Measurements from ENCODE around the gene TTLL6.

Gene TTLL6

DNA sequence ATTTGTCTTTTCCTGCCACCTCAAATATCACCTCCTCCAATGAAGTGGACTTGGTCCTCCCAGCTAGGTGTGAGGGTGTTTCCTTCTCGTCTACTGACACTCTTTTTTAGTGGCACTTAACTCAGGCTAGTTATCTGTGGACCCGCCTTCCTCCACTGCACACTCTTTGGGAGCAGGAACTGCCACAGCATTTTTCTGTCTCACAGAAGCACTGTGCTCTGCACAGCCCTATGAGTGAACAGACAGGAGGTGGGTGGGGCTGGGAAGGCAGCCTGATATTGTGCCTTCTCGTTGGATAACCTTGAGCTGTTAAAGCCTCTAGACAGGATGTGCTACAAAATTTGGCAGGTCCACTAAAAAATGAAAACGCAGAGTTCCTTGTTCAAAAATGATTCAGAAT is 56.6 kb downstream of the TTLL6 start:
- no peak for DNase-seq (ENCODE audit: low read depth)

DNA sequence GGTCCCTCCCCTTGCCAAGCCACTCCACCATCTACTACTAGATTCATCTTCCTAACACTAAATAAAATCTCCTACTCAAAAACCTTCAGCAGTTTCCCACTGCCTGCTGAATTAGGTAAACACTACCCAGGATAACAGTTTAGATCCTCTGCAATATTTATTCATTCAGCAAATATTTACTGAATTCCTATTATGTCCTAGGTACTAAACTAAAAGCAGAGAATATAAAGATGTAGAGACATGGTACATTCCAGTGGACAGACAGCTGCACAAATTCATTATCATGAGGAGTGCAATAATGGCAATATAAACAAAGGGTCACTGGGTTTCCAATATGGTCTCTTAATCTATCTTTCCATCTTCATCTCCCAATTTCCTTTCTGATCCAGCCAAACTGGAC is 57.7 kb downstream of the TTLL6 start:
- no peak for DNase-seq (ENCODE audit: low read depth)

DNA sequence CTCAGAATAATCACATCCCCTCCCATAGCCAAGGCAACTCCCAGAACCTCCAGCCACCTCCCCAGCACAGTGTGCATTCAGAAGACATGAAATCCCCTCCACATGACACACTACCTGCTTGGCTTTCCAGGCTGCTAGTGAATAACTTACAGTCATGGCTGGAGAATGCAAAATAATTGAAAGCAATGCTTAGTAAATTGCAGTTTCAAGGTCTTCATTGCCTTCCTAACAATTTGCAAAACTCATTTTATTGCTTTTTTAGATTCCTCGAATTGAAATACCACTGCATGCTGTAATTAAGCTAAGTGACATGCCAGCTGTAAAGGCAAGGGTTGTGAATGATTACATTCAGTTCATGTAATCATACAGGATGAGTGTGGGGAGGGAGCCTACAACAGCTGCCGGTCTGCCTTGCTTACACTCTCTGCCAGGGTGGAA is 59.5 kb downstream of the TTLL6 start:
- DNase-seq (ENCODE audit: low read depth) = no peak

DNA sequence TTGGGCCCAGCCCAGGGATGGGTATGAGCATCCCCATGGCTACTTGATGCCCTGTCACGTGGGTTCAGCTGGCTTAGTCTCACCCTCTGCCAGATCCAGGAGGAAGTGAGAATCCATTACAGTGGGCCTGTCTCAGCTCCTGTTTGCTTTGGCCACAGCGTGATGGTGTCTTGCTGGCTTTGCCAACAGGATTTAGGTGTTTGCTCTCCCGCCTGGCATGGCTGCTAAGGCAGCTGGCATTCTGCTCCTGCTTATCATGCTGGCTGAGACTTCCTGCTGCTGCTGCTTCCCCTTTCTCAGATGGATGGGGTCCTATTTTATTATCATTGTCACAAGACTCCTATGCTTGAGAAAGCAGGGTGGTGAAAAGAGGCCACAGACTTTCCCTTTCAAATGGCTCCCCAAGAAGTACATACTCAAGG is 60.2 kb downstream of the TTLL6 start:
- DNase-seq (ENCODE audit: low read depth) = peak; percentile 12

GRCh38 chr17:48755356-48755755 is 61.7 kb downstream of the TTLL6 start:
- DNase-seq (ENCODE audit: low read depth) = no peak

- no peak for DNase-seq (ENCODE audit: low read depth)
Measured at GRCh38 chr17:48754500-48755261, 62.3 kb downstream of the TTLL6 start.

DNA sequence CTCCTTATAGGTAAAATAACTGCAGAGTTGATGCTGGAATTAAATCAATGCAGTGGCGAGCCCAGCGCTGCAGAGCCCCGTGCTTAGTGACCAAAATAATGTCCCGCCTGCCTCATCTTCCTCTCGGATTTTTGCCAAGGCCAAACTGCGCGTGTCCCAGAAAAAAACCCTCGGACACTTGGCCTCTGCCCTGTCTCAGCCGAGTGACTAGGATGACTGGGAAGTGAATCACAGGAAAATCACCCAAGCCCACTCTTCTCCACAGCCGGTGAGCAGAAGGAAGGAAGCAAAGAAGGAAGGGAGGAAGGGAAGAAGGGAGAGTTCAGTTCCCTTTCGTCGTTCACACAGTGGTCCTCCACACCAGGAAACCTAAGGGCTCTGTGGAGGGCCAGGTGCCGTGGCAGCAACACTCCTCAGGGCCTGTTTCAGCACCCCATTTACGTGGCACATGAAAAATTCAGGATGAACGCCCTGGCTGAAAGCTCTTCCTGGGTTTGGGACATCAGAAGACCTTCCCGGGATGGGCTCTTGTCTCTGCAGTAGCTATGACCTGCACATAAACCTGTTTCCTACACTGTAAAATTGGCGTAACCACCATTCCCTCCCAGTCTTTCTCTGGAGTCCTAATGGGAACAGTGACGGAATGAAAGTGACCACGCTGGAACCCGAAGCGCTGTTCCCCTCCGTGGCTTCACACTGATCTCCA is 63.1 kb downstream of the TTLL6 start:
- DNase-seq (ENCODE audit: low read depth) = no peak

DNA sequence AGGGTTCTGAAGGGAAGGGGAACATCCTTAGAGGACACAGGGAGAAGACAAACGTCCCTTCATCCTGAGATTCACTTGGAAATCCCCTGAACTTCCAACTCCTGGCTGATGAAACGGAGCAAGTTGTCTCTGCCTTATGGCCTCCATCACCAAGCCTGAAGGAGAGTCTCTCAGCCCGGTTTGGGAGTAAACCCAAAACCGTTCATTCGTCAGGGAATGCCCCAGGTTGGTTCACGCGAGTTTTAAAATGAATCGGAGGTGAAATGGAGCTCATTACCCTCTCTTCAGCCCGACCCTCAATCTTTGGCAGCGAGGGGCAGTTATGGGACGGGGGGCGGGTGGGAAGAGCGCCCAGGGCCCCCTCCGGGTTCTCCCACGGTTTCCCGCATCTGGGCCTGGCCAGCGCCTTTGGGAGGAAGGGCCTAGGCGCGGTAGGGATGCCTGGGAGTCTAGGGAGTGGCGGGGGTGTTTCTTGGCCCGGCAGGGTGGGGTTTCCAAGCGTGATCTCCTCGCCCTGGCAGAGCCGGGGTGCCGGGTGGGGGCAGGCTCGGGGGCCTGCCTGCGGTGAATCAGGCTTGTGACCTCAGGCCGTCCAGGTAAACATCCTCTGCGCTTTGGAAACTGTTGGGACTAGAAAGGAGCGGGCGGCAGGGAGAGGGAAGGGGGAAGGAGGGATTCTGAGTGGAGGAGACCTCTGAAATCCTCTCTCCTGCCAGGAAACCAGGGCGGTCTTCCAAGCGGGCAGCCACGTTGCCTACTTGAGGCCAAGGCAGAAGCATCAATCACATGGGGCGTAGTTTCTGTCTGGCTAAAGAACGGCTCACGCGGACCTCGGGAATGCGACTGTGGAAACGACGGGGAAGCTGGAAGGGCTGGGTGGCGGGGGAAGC is 64.4 kb downstream of the TTLL6 start:
- no peak for DNase-seq (ENCODE audit: low read depth)

GRCh38 chr17:48751733-48752398 is 65.2 kb downstream of the TTLL6 start:
- no peak for DNase-seq (ENCODE audit: low read depth)

DNA sequence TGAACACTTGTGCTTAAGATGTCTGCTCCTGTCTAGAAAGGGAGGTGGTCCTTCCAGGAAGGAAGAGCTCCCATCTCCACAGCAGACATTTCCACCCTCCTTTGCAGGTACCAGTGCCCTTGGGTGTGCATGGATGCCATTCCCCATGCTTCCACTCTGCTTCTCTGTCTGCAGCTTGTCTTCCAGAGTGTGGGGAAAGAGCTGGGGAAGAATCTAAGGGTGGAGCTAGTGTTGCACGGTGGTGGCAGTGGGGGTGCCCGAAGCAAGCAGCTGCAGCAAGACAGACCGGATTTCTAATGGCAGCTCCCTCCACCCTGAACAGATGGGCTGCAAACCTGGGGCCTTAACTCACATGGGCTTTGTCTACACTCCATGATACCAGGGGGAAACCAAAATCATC is 65.9 kb downstream of the TTLL6 start:
- DNase-seq (ENCODE audit: low read depth) = no peak

GRCh38 chr17:48749621-48750553 is 67.1 kb downstream of the TTLL6 start:
- no peak for DNase-seq (ENCODE audit: low read depth)

DNA sequence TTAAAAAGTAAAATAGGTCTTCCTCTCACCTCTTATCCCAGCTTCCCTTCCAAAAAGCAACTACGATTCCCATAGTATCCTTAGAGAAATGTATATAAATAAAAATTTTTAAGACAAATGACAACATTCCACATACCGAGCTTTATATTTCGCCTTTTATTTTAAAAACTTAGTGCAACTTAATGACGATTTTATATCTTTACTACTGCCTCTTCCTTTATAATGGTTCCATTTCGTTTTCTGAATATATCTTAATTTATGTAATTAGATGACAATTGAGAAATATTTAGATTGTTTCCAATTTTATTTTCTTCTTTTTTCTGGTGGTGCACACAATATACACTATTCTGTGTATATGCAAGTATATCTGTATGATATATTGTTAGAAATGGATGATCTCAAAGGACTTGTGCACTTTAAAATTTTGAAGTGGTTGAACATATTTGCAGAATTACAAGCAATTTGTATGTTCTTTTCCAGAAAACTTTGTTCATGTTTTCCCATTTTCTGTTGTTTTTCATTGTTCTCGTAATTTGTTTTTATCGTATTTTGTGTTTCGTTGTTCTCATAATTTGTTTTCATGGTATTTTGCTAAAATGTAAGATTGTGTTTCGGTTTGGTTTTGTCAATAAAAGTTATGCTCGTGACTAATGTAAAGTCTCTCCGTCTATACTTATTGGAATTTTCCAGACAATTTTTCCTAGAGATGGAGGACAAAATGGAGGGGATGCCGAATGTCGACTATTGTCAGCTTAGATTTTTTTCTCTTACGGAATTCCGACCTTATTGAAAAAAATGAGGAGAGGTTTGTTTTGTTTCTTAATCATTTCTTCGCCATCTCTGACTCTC is 68.1 kb downstream of the TTLL6 start:
- DNase-seq (ENCODE audit: low read depth) = no peak

GRCh38 chr17:48747445-48748363 is 69.3 kb downstream of the TTLL6 start:
- no peak for DNase-seq (ENCODE audit: low read depth)

GRCh38 chr17:48746916-48747444 is 70.0 kb downstream of the TTLL6 start:
- no peak for DNase-seq (ENCODE audit: low read depth)

DNA sequence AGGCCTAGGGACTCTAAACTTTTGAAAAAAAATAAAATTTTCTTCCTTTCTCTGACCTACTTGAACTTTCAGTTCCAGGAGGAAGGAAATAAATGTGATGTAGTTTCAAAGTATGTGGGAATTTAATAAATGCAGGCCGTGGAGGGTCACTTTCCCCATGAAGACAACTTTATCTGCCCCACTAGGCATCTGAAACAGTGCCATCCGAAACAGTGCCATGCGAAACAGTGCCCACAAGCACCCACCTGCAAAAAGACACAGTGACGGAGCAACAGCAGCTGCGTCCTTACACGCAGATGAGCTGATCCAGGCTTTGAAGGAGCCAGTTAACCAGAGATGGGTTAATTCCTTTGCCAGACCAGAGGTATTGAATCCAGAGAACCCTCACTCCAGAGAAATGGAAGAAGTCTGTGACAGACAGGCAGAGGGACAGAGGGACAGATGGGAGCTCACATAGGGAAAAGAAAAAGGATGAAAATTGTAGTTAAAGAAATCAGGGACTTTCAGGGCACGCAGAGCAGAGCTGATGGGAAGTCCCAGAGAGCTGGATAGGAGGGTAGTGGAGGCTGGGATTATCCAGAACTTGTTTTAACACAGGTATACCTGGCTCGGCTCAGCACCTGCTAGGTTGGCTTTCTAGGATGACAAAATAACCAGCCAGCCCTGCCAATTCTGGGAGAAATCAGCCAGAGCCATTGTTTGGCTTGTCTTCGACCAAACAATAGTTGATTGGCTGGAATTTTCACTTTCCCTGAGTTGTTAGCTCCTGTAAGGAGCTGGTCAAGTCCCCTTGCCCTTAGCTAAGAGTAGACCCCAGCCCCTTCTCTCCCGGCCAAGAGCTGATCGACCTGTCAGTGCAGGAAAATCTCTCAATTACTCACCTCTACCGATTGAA is 71.4 kb downstream of the TTLL6 start:
- DNase-seq (ENCODE audit: low read depth) = no peak

- DNase-seq (ENCODE audit: low read depth) = no peak
Measured at GRCh38 chr17:48740537-48740936, 76.5 kb downstream of the TTLL6 start.

DNA sequence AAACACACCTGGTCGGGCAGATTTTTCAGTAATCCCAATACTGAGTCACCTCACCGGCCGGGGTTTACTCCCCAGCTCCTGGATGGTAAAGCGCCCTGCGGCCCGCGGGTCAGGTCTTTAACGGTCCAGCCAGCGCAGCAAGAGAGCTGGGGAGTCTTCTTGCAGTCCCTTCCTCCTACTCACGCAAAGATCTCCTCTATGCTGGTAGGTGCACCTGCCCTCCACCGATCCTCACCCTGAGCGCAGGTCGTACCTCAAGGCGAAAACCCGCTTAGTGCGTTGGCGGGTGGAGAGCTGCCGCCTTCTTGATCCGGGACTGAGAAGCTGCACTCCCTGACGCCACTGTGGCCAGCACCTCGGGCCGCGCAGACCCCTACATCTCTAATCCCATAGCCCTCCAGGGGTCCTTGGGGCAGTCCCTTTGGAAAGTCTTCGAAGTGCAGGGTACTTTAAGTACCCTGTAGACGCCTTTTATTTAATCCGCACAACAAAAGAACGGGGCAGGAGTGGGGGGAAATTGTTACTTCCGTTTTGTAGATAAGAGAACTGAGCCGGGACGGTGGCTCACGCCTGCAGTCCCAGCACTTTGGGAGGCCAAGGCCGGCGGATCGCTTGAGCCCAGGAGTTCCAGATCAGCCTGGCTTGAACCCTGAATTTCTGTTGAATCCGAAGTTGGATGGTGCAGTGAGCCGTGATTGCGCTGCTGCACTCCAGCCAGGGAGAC is 78.1 kb downstream of the TTLL6 start:
- no peak for DNase-seq (ENCODE audit: low read depth)
